RWPE1 (cell line): ENCODE results near the gene LCE1E.

ENCODE experiments used
- CTCF ChIA-PET: fragments of 350-600 bp; sonication (Branson Sonifier 250); formaldehyde crosslinking; extraction: SDS; loops from one replicate; lab custom pipeline; 2021; lab: Yijun Ruan, JAX
- POLR2A ChIA-PET: fragments of 400-600 bp; formaldehyde crosslinking; extraction: SDS; loops from one replicate; lab custom pipeline; 2020; ENCODE audit warnings: antibody characterized with exemption; ENCODE audit not compliant: low non-redundant PET; lab: Yijun Ruan, JAX
- DNase-seq: peaks from one replicate; pipeline ENCODE4 v3.0.0; 2012; ENCODE audit warnings: low spot score
- H3K27ac ChIP-seq: fragments of 450-650 bp; 2 replicates; pipeline ENCODE4 v1.5.1; 2017
- TF ChIP-seq, protein P1 (sequence below): fragments of 450-650 bp; conservative IDR thresholded peaks from 2 replicates; pipeline ENCODE4 v1.5.1; 2017; ENCODE audit warnings: low read depth, mild to moderate bottlenecking

Gene LCE1E

DNA sequence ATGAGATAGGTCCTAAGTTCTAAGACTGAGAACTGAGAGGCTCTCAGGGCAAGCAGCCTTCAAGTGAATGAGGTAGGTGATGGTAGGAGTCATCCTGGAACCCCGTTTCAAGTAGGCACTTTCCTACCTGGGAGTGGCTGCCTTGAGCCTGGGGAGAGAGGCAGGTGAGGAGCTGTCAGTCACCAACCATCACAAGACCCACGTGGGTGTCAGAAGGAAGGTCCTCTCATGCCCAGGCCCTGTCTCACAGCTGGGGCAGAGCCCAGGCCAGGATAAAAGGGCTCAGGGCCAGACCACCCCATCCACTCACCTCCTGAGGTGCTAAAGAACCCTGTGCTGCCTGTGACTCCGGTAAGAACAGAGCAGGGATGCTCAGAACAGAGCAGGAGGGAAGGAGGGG is 10.4 kb downstream of the LCE1E start, which contains the start of gene LCE1D:
LCE1D (plus strand) TSS at position 301 of the 400 bp plus-strand sequence. CDS start 1,074 bp downstream, outside the sequence.
- ChIA-PET CTCF (interaction anchor here (0.6 kb wide), 1 partner anchor 25 kb away, joined by 4 read pairs; no protein-coding TSS in a partner anchor), POLR2A (no interaction called here)
- DNase-seq, result no peak
- no peak within 1 kb of the TSS for H3K27ac ChIP-seq
- TF ChIP-seq, protein P1, sequence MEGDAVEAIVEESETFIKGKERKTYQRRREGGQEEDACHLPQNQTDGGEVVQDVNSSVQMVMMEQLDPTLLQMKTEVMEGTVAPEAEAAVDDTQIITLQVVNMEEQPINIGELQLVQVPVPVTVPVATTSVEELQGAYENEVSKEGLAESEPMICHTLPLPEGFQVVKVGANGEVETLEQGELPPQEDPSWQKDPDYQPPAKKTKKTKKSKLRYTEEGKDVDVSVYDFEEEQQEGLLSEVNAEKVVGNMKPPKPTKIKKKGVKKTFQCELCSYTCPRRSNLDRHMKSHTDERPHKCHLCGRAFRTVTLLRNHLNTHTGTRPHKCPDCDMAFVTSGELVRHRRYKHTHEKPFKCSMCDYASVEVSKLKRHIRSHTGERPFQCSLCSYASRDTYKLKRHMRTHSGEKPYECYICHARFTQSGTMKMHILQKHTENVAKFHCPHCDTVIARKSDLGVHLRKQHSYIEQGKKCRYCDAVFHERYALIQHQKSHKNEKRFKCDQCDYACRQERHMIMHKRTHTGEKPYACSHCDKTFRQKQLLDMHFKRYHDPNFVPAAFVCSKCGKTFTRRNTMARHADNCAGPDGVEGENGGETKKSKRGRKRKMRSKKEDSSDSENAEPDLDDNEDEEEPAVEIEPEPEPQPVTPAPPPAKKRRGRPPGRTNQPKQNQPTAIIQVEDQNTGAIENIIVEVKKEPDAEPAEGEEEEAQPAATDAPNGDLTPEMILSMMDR, result no peak

DNA sequence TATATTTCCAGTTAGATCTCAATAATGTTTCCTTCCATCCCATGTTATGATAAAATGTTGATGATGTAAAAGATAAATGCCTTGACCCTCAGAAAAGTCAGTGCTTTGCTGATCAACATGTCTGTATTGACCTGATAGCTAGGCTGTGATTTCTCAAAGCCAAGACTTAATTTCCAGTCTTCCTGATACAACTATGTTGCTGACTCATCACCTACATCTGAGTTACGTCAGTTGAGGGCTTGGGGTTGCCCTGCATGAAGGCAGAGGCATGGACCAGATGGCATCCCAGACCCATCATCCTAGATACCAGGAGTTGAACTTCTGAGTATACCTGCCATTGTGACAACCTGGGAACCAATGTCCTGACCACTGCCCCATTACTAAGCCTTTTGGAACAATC is 15.3 kb downstream of the LCE1E start:
- TF ChIP-seq, protein P1, result no peak
- no peak for DNase-seq
- H3K27ac ChIP-seq, result no peak overlapping the region
- ChIA-PET CTCF (interaction anchor here (0.6 to 1.6 kb wide), 2 partner anchors 15 to 57 kb away, joined by 4 to 5 read pairs; partner anchors contain the start of gene LCE1E), POLR2A (no interaction called here)

DNA sequence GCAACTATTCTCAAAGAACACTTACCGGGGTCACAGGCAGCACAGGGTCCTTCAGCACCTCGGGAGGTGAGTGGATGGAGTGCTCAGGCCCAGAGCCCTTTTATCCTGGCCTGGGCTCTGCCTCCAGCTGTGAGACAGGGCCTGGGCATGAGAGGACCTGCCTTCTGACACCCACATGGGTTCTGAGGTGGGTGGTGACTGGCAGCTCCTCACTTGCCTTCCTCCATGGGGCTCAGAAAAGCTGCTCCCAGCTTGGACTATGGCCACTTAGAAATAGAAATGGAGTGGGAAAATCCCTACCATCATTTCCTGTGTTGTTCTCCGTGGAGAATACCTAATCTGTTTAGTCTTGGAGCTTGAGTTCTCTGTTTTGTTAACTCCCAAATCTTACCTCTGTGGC is 20.5 kb downstream of the LCE1E start, which contains the start of gene LCE1C:
LCE1C (minus strand) TSS at position 76 of the 400 bp plus-strand sequence. CDS start 1,173 bp downstream, outside the sequence.
- peak; percentile 11 for DNase-seq
- no peak within 1 kb of the TSS for H3K27ac ChIP-seq
- ChIA-PET CTCF (no interaction called here), POLR2A (no interaction called here)
- TF ChIP-seq, protein P1, result no peak

DNA sequence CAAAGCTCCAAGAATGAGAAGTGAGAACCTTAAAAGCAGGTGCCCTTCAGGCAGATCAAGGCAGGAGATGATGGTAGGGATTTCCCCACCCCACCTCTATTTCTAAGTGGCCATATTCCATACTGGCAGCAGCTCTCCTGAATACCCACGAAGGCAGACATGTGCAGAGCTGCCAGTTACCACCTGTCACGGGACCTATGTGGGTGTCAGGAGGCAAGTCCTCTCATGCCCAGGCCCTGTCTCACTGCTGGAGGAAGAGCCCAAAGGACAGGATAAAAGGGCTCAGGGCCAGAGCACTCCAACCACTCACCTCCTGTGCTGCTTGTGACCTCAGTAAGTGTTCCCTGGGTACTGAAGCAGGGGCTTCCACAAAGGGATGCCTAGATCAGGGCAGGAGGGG is 25.0 kb downstream of the LCE1E start:
- CTCF ChIA-PET, result no interaction called here
- no peak overlapping the region for H3K27ac ChIP-seq
- POLR2A ChIA-PET, result no interaction called here
- DNase-seq, result peak; percentile 13
- TF ChIP-seq, protein P1, result no peak

DNA sequence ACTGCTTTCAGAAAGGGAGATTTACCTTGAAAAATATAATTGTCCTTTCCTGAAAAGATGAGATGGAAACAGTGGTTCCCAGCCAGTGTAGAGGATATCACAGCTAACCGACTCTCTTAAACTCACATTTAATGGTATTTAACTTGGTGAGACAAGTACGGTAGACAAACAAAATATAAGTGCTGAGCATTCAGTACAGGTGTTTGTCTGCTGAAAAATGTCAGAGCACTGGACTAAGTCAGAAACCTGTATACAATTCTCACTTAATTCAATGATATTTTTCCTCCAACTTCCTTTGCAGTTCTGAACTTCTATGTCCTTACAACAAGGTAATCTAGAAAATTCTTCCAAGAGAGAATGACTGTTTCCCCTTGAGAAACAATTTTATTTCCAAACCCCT is 25.6 kb downstream of the LCE1E start, which contains the start of gene LCE1B:
LCE1B (plus strand) TSS at position 301 of the 400 bp plus-strand sequence. CDS start 476 bp downstream, outside the sequence.
- DNase-seq, result no peak
- TF ChIP-seq, protein P1, result no peak
- no peak within 1 kb of the TSS for H3K27ac ChIP-seq
- CTCF ChIA-PET, result no interaction called here
- POLR2A ChIA-PET, result no interaction called here

DNA sequence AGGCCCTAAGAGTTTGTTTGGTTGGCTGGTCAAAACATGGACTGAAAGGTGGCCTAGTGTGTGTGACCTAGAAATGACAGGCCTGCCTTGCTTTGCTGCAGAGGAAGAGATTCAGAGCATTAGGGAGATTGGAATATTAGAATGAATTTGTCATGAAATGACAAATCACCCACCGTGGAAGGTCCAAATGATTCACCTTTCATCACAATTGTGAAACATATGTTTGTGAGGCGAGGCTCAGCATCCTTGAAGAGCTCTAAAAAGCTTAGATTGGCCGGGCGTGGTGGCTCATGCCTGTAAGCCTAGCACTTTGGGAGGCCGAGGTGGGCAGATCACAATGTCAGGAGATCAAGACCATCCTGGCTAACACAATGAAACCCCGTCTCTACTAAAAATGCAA is 31.3 kb downstream of the LCE1E start:
- TF ChIP-seq, protein P1, result no peak
- CTCF ChIA-PET, result no interaction called here
- H3K27ac ChIP-seq, result no peak overlapping the region
- POLR2A ChIA-PET, result no interaction called here
- DNase-seq, result peak; percentile 18
